Stomach (tissue), 9 donors: ENCODE measurements around the gene GLTP. TPM values are rescaled to one million over a fixed set of nuclear protein-coding genes. Genes with fewer than 3 reads are reported as not detected.

ENCODE experiments used
- DNase-seq, 2 donors: peaks; one replicate each; pipeline versions ENCODE4 v3.0.0 to v3.0.0-alpha.2; 2013 to 2019
- H3K27ac ChIP-seq, 5 donors: fragments of 200-600 bp in 4 of 5; sonication (generic) in 4 of 5; one replicate each; pipeline ENCODE4 v1.5.1; 2013 to 2019; ENCODE audit warnings: mild to moderate bottlenecking in 1 of 5, moderate library complexity in 1 of 5
- H3K27me3 ChIP-seq, 3 donors: fragments of 200-600 bp; sonication (generic); one replicate each; pipeline ENCODE4 v1.5.1; 2017 to 2019; ENCODE audit warnings: mixed run types in 1 of 3
- H3K36me3 ChIP-seq, 4 donors: fragments of 200-600 bp; sonication (generic); 1 replicate in 3 of 4; 2 replicates in 1 of 4; pipeline ENCODE4 v1.5.1; 2016 to 2019
- H3K4me1 ChIP-seq, 4 donors: fragments of 200-600 bp; sonication (generic); one replicate each; pipeline ENCODE4 v1.5.1; 2016 to 2019
- H3K4me3 ChIP-seq, 4 donors: fragments of 200-600 bp; sonication (generic) in 3 of 4; one replicate each; pipeline ENCODE4 v1.5.1; 2016 to 2019; ENCODE audit warnings: mild to moderate bottlenecking in 1 of 4
- H3K9me3 ChIP-seq, 4 donors: fragments of 200-600 bp; sonication (generic); one replicate each; pipeline ENCODE4 v1.5.1; 2016 to 2019
- CTCF ChIP-seq, 7 experiments: fragments of 450-650 bp in 4 of 7; fragments of 200-600 bp in 3 of 7; sonication (generic) in 3 of 7; IDR thresholded peaks; one replicate each; pipeline ENCODE4 v1.5.1; 2016 to 2019; ENCODE audit warnings: antibody characterized with exemption in 7 of 7, control low read depth in 2 of 7, mild to moderate bottlenecking in 1 of 7
- EP300 ChIP-seq: sonication (generic); formaldehyde crosslinking; IDR thresholded peaks from one replicate; pipeline ENCODE4 v1.6.1; 2017; ENCODE audit warnings: antibody characterized with exemption
- POLR2A ChIP-seq, 4 donors: fragments of 450-650 bp; IDR thresholded peaks; one replicate each; pipeline ENCODE4 v1.6.1; 2016; ENCODE audit warnings: antibody characterized with exemption in 4 of 4, control low read depth in 2 of 4, mild to moderate bottlenecking in 1 of 4, moderate library complexity in 1 of 4
- POLR2AphosphoS5 ChIP-seq, 3 donors: sonication (generic); formaldehyde crosslinking; IDR thresholded peaks; one replicate each; pipeline ENCODE4 v1.6.1; 2016; ENCODE audit warnings: antibody characterized with exemption in 3 of 3
- WGBS, 5 donors: extraction: QIAGEN DNeasy Blood & Tissue Kit in 3 of 5; methylation state at CpG; one replicate each; pipeline versions ENCODE4 v1.1.5 to v1.1.7; 2013 to 2018; 5-methylcytosine and 5-hydroxymethylcytosine counted together
- intact Hi-C: fragments of 100-400 bp; cut with DNase I; formaldehyde crosslinking; loops from one replicate; pipeline ENCODE4 v1.15.1; 2023; ENCODE audit warnings: low total_unique reads
- polyA plus RNA-seq, 3 donors: library from polyadenylated mRNA; stranded (reverse); fragments of 200-250 nt; gene quantifications; one replicate each; pipeline ENCODE4 v1.2.3, GENCODE V29; 2013
- total RNA-seq, 5 donors: library from RNA; depleted of rRNA; stranded (reverse); fragments of >200 nt; gene quantifications; one replicate each; pipeline versions ENCODE4 v1.1.0 to v1.2.3, GENCODE V29; 2014 to 2016
- donor health status: healthy with polysubstance abuse.
- donor health status: Bipolar disorder and iron deficiency.
- donor health status: healthy.

Gene GLTP
- total and polyA plus RNA-seq, 8 donors = 26.4 to 93.6 (median 50.1) TPM

- no peaks in the 10 kb centered on the region for H3K9me3 ChIP-seq
- 83 to 95% (median 90%) methylated on average over 4 of the region's 4 CpGs for WGBS, 5 donors
- H3K4me1 ChIP-seq = no peaks in the 10 kb centered on the region
- peaks cover 64 to 100% (median 100%) of the 10 kb centered on the region in 4 donors for H3K36me3 ChIP-seq
- no peak overlapping the region for H3K4me3 ChIP-seq
- no peak for DNase-seq
- no peaks in the 10 kb centered on the region for H3K27me3 ChIP-seq
- intact Hi-C loops = no loop called here
- H3K27ac ChIP-seq = no peak overlapping the region
- TF ChIP-seq EP300 (no peak), CTCF (IDR thresholded peaks at IDR 0.05) (no peak), POLR2A (IDR thresholded peaks at IDR 0.05) (no peak), POLR2AphosphoS5 (IDR thresholded peaks at IDR 0.05) (no peak)
Measured at GRCh38 chr12:109916045-109916444, 35.7 kb upstream of the GLTP start.

- DNase-seq = no peak
- no peak for TF ChIP-seq EP300
- TF ChIP-seq POLR2A (IDR thresholded peaks at IDR 0.05) = no peak
- no peak for TF ChIP-seq POLR2AphosphoS5 (IDR thresholded peaks at IDR 0.05)
- TF ChIP-seq CTCF (IDR thresholded peaks at IDR 0.05) = no peak
- Histone ChIP-seq H3K4me3 (no peak overlapping the region), H3K9me3 (no peaks in the 10 kb centered on the region), H3K4me1 (no peaks in the 10 kb centered on the region), H3K27ac (no peak overlapping the region), H3K36me3 (peaks cover 61 to 100% (median 100%) of the 10 kb centered on the region in 4 donors), H3K27me3 (no peaks in the 10 kb centered on the region)
- intact Hi-C loops = no loop called here
- 75 to 88% (median 81%) methylated on average over 20 to 26 of the region's 26 CpGs for WGBS, 5 donors
Measured at GRCh38 chr12:109915171-109916040, 35.1 kb upstream of the GLTP start.

- Histone ChIP-seq H3K36me3 (peaks cover 61 to 100% (median 100%) of the 10 kb centered on the region in 4 donors), H3K4me1 (no peaks in the 10 kb centered on the region), H3K9me3 (no peaks in the 10 kb centered on the region), H3K4me3 (no peak overlapping the region), H3K27me3 (no peaks in the 10 kb centered on the region), H3K27ac (no peak overlapping the region)
- TF ChIP-seq POLR2AphosphoS5 (IDR thresholded peaks at IDR 0.05) = no peak
- intact Hi-C loops = no loop called here
- 90 to 95% (median 94%) methylated on average over 15 to 16 of the region's 16 CpGs for WGBS, 5 donors
- DNase-seq = no peak
Measured at GRCh38 chr12:109914461-109914860, 34.1 kb upstream of the GLTP start.

GRCh38 chr12:109912855-109913321 is 32.5 kb upstream of the GLTP start:
- H3K4me3 ChIP-seq = no peak overlapping the region
- TF ChIP-seq POLR2A (IDR thresholded peaks at IDR 0.05) (no peak), EP300 (no peak), POLR2AphosphoS5 (IDR thresholded peaks at IDR 0.05) (no peak), CTCF (IDR thresholded peaks at IDR 0.05) (no peak)
- H3K27ac ChIP-seq = no peak overlapping the region
- no peaks in the 10 kb centered on the region for H3K9me3 ChIP-seq
- H3K4me1 ChIP-seq = no peaks in the 10 kb centered on the region
- H3K36me3 ChIP-seq = peaks cover 72 to 100% (median 100%) of the 10 kb centered on the region in 4 donors
- no peak for DNase-seq
- intact Hi-C loops = no loop called here
- 82 to 92% (median 88%) methylated on average over 12 of the region's 12 CpGs for WGBS, 5 donors
- no peaks in the 10 kb centered on the region for H3K27me3 ChIP-seq

GRCh38 chr12:109910969-109911348 is 30.6 kb upstream of the GLTP start:
- intact Hi-C loops = no loop called here
- TF ChIP-seq POLR2AphosphoS5 (IDR thresholded peaks at IDR 0.05) (no peak), POLR2A (IDR thresholded peaks at IDR 0.05) (no peak), CTCF (IDR thresholded peaks at IDR 0.05) (peak in 1 of 7 experiments; percentile 6), EP300 (no peak)
- Histone ChIP-seq H3K27me3 (no peaks in the 10 kb centered on the region), H3K9me3 (no peaks in the 10 kb centered on the region), H3K4me1 (no peaks in the 10 kb centered on the region), H3K36me3 (peaks cover 72 to 100% (median 100%) of the 10 kb centered on the region in 4 donors), H3K4me3 (no peak overlapping the region), H3K27ac (no peak overlapping the region)
- 72 to 79% (median 76%) methylated on average over 4 to 12 of the region's 12 CpGs for WGBS, 5 donors
- DNase-seq = no peak
